Measurements from ENCODE around the gene MPRIP. TPM values are rescaled to one million over a fixed set of nuclear protein-coding genes. Genes with fewer than 3 reads are reported as not detected.
A peak's percentile ranks its signal among the peaks of the same experiment; 100 is the strongest.

Gene MPRIP
- total RNA-seq, 1 donor from 2014 or later = 137 TPM

- no peak for DNase-seq (ENCODE audit: low read depth)
Measured at GRCh38 chr17:17084941-17085340, 42.7 kb downstream of the MPRIP start.

GRCh38 chr17:17086585-17086984 lies 44.3 kb downstream of the MPRIP start:
- DNase-seq (ENCODE audit: low read depth) = no peak

DNA sequence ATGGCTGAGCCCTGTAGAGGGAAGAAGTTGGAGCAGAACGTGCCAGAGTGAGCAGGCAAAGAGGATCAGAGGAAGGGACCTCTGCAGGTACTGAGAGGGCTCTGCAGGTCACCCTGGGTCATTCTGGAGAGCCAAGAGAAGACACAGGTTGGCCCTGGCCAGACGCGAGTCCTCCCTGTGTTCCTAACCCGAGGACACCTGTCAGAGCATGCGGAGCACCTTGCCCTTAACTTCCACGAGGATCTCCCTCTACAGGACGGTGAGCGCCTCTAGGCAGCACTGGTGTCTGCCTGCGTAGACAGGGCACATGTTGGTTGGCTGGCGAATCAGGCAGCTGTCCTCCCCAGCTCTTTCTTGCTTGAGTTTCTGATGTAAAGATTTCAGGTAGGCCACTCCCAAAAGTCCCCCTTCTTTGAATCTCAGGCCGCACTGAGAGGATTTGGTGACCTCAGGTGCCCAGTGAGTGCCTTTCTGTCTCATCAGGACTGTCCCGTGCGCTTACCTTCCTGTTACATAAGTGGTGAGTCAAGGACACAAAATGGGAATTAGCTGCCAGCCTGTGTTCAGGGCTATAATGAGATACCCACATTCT lies 45.3 kb downstream of the MPRIP start:
- DNase-seq (ENCODE audit: low read depth) = no peak

DNA sequence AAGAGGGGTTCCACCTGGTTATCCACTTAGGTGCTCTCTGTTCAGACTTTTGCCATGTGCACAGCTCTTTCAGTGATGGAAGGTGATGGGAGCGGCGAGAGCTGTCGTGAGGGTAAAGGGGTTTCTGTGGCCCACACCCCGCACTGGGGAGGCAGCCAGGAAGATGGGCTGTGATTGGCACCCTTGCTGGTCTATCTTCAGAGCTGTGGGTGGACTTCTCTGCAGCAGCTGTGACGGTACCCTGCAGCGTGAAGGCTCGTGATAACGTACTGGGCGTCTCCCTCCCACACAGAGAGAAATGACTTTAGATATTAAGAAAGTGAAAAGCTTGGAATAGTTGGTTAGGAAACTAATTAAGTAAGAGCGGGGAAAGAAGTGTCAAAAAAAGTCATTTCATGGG lies 45.8 kb downstream of the MPRIP start:
- no peak for DNase-seq (ENCODE audit: low read depth)

- DNase-seq (ENCODE audit: low read depth) = no peak
Measured at GRCh38 chr17:17088541-17089525, 46.6 kb downstream of the MPRIP start.

DNA sequence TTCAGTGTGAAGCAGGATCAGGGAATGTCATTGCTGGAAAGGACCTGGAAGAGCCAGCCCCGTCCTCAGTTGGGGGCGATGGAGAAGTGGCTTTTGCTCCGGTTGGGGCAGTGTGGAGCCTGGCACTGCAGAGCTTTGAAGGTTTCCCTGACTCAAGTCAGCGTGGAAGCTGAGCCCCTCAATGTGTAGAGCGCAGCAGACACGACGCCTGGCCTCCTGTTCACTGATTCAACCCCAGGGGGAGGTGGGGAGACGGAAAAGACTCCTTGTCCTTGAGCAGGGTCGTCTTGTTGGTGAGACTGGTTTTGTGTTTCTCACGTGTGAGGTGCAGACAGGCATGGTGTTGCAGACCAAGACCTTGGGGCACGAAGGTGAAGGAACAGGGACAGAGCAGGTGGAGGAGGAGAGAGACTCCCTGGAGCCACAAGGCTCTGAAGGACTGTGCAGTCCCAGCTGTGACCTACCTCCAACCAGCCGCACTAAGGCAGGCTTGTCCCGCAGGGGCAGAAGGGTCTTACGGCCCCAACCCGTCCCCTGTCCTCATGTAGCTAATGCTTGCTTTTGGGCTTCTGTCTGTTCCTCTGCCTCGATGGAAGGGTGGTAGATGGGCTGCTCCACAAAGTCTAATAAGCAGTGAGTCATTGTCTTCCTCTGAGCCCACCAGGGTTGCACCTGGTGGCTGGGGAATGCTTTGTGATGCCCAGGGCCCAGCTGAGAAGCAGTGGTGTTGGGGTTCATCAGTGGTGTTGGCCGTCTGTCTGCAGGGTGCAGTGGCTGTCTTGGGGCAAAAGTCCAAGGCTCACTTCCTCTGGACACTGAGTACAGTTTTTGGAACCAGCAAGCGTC lies 47.8 kb downstream of the MPRIP start:
- no peak for DNase-seq (ENCODE audit: low read depth)

DNA sequence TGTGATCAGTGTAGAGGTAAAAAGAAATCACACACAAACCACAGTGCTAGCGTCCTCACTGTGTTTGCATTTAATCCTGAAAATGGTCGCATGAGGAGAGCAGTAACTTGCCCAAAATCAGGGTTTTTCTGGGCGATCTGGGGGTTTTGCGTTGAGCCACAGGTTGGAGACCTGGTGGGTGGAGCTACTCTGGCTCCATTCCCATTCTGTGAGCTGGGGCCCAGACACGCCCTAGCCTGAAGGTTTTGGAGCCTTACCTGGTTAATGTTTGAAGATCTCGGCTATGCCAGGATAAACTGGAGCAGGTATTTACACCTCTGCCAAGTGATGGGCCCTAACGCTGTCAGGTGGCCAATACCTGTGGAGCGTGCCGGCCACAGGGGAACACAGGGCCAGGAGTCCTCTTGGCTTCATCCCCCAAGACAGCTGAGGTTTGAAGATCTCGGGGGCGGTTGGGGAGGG lies 48.4 kb downstream of the MPRIP start:
- DNase-seq (ENCODE audit: low read depth) = no peak

- DNase-seq (ENCODE audit: low read depth) = no peak
Measured at GRCh38 chr17:17091276-17091675, 49.0 kb downstream of the MPRIP start.

DNA sequence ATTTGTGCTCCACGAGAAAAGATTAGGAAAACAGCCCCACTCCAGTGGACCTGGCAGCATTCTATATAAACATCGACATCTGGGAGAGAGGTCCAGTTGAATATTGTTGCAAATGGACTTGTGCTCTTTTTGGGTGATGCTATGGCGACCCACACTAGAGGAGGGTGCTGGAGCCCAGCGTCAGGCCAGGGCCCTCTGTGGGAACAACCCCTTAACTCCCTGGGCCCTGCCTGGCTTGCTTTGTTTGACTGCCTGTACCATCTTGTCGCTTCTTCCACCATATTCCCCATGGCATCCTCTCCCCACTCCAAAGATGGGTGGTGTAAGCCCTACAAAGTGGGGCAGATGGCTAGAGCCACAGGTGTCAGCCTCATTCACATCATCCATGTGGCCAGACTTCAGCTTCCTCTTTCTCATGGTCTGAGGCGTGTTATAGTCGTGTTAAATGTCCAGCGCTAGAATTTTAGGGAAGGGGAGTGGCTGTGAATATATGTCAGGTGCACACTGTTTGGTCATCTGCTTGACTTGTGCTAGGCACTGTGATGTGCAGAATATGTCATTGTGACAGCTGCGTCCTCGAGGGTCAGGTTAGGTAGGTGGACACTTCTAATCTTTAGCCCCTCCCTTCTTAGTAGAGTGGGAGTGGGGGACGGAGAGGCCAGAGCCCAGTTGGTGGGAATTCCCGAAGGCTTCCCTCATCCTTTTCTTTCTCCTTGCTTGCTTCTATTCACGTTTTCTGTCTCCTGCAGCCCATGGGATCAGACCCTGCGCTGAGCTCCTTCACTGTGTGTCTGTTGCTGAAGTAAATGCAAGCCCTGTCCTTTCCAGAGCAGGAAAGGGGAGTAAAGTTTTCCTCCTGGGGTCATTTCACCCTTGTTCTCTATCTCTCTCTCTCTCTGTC lies 49.8 kb downstream of the MPRIP start:
- DNase-seq (ENCODE audit: low read depth) = no peak

GRCh38 chr17:17093764-17094163 lies 51.5 kb downstream of the MPRIP start:
- DNase-seq (ENCODE audit: low read depth) = no peak

DNA sequence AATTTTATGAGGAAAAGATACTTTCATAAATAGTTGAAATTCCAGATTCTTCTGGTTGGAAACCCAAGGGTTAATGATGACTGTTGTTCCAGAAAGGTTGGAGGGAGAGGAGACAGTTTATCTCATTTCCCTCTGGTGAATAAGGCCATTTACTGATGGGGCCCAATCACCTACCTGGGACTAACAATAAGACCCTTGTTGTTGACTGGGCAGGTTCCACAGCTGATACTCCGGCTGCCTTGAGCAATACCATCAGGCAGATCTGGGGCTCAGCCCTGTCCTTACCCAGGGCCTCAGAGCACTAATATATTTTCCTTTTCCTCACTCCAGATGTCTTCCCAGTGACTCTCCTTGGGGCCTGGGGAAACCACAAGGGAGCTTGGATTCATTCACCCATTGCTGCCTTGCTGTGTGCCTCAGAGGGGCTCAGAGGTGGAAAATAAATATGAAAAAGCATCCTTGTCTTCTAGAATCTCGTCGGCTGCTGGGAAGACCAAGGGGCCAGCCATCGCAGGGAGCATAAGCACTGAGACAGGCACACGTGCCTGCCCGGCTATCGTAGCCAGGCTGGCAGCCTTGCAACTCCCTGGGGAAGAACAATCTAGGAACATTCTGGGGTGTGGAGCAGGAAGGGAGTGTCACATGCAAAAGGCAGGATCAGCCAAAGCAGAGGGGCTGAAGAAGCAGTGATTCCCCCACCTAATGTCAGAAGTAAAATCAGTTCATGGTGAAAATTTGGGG lies 54.4 kb downstream of the MPRIP start:
- DNase-seq (ENCODE audit: low read depth) = peak; percentile 49

DNA sequence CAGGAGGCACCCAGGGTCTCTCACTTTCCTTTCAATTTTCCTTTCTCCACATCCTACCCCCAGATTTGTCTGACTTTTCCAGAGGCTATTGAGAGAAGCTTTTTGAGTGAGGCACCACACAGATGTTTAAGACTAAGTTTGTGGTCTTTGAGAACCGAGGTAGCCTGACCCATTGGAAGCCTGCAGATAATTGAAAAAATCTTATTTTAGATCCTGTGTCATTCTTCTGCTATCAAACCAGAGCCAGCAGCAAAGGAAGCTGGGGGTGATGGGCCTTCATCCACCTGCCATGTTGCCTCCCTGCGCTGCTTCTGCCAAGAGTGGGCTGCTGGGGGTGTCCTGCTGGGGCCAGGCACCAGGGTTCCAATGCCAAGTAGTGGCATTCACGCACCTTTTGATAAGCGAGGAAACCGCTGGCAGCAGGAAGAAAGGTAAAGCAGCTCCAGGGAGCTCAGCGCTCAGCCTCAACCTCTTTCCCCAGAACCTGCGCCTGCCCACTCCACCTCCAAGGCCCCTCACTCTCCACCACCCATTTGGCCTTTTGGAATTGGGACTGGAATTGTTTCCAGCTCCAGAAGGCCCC lies 55.6 kb downstream of the MPRIP start:
- DNase-seq (ENCODE audit: low read depth) = peak; percentile 55

GRCh38 chr17:17098551-17099179 lies 56.4 kb downstream of the MPRIP start:
- peak; percentile 63 for DNase-seq (ENCODE audit: low read depth)

DNA sequence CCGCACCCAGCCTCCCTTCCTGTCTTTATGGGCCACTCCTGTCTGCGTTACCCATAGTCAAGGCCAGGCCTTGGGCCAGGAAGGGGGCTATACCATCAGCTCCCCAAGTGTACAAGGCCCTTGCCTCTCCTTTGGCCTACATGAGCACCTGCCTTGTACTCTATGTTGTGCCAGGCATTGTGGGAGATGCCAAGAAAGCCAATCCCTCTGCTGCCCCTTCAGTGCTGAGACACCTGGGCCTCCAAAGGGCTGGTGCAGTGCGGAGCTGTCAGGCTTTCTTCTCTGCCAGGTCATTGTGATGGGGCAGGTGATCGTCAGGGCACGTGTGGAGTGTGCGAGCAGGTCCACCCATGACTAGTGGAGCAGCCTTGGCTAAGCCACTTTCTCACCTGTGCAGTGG lies 59.9 kb downstream of the MPRIP start:
- DNase-seq (ENCODE audit: low read depth) = no peak

GRCh38 chr17:17103160-17103559 lies 60.9 kb downstream of the MPRIP start:
- no peak for DNase-seq (ENCODE audit: low read depth)

DNA sequence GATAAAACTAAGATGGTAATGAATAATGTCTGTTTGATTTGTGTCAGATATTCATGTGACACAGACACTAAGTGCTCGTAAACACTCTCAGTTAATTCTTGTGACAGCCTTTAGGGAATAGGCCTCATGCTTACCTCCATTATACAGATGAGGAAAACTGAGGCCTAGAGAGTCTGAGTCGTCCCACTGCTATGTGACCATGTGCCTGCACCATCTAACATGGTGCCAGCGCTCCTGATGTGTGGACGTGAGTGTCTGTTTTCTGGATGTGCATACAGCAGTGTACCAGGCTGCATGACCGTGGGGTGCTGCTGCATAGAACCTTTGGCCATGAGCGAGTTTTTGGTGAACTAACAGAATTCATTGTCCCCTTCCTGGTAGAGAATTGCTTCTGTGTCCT lies 61.8 kb downstream of the MPRIP start:
- no peak for DNase-seq (ENCODE audit: low read depth)

- DNase-seq (ENCODE audit: low read depth) = no peak
Measured at GRCh38 chr17:17104494-17104893, 62.2 kb downstream of the MPRIP start.

GRCh38 chr17:17105976-17106375 lies 63.7 kb downstream of the MPRIP start:
- DNase-seq (ENCODE audit: low read depth) = no peak

GRCh38 chr17:17106756-17107155 lies 64.5 kb downstream of the MPRIP start:
- DNase-seq (ENCODE audit: low read depth) = no peak
